ENCODE results near the gene TOLLIP. TPM values are rescaled to one million over a fixed set of nuclear protein-coding genes. Genes with fewer than 3 reads are reported as not detected.

TOLLIP gene
- total and polyA plus RNA-seq, 9 donors, result 14.1 to 60.8 (median 44.8) TPM

DNA sequence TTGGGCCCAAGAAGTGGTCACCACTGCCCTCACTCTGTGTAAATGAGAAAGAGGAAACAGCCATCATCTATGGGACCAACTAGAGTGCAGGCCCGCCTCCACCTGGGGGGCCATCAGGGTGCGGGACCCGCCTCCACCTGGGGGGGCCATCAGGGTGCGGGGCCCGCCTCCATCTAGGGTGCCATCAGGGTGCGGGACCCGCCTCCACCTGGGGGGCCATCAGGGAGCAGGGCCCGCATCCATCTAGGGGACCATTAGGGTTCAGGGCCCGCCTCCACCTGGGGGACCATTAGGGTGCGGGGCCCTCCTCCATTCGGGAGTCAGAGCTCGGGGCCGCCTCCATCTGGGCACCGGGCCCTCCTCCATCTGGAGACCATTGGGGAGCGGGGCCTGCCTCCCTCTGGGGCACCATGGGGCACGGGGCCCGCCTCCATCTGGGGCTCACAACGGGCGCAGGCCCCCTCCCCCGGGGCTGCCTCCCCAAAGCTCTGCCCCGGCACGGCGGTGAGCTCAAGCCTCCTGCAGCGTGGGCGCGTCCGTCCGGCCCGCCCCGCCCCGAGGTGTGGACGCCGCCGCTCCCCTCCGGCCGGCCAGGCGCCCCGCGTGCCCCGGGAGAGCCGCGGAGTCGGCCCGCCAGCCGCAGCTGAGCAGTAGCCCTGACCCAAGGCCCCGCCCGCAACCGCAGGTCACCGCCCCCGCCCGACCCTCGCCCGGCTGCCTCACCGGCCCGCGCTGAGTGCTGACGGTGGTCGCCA is 512 bp downstream of the TOLLIP start:
- Histone ChIP-seq H3K27ac (peak overlapping the region; percentile 66 to 90), H3K36me3 (no peaks in the 10 kb centered on the region), H3K9me3 (no peaks in the 10 kb centered on the region), H3K27me3 (no peaks in the 10 kb centered on the region), H3K4me3 (peak overlapping the region; percentile 91), H3K4me1 (ENCODE audit: insufficient read depth) (peaks cover 19% of the 10 kb centered on the region)
- WGBS, 3 donors, result 2 to 4% (median 4%) methylated on average over 26 to 58 of the region's 58 CpGs
- intact Hi-C loops (cut with DNase I), result loop anchor here in 1 of 4 donors (10.0 kb wide), 1 partner anchor 206 kb away; no protein-coding TSS in a partner anchor
- DNase-seq, result peak in 1 of 5 donors; percentile 60
- TF ChIP-seq CTCF (IDR thresholded peaks at IDR 0.05) (no peak), EP300 (IDR thresholded peaks at IDR 0.05) (no peak), POLR2A (IDR thresholded peaks at IDR 0.05) (no peak)

- no peaks in the 10 kb centered on the region for H3K27me3 ChIP-seq
- WGBS, 3 donors, result 77 to 82% (median 78%) methylated on average over 21 of the region's 21 CpGs
- no peaks in the 10 kb centered on the region for H3K36me3 ChIP-seq
- TF ChIP-seq POLR2A (IDR thresholded peaks at IDR 0.05) (no peak), EP300 (IDR thresholded peaks at IDR 0.05) (no peak), CTCF (IDR thresholded peaks at IDR 0.05) (no peak)
- intact Hi-C loops (cut with DNase I), result loop anchor here in 1 of 4 donors (10.0 kb wide), 1 partner anchor 207 kb away; no protein-coding TSS in a partner anchor
- peaks cover 22% of the 10 kb centered on the region for H3K4me1 ChIP-seq (ENCODE audit: insufficient read depth)
- peak overlapping the region in 1 of 2 donors; percentile 90 for H3K27ac ChIP-seq
- DNase-seq, result peak in 1 of 5 donors; percentile 47
- H3K9me3 ChIP-seq, result no peaks in the 10 kb centered on the region
- peak overlapping the region; percentile 91 for H3K4me3 ChIP-seq
Observed at GRCh38 chr11:1307998-1308742, 1.3 kb downstream of the TOLLIP start.

- DNase-seq, result peak in 2 of 5 donors; percentile 22 to 41
- Histone ChIP-seq H3K4me1 (ENCODE audit: insufficient read depth) (peaks cover 25% of the 10 kb centered on the region), H3K27me3 (no peaks in the 10 kb centered on the region), H3K4me3 (no peak overlapping the region), H3K27ac (no peak overlapping the region), H3K36me3 (no peaks in the 10 kb centered on the region), H3K9me3 (no peaks in the 10 kb centered on the region)
- intact Hi-C loops (cut with DNase I), result loop anchor here in 1 of 4 donors (10.0 kb wide), 1 partner anchor 207 kb away; no protein-coding TSS in a partner anchor
- 88 to 92% (median 88%) methylated on average over 21 of the region's 21 CpGs for WGBS, 3 donors
- TF ChIP-seq CTCF (IDR thresholded peaks at IDR 0.05) (no peak), POLR2A (IDR thresholded peaks at IDR 0.05) (no peak), EP300 (IDR thresholded peaks at IDR 0.05) (no peak)
Observed at GRCh38 chr11:1307163-1307870, 2.1 kb downstream of the TOLLIP start.

All from ovary (tissue), 9 donors.